GM19455 (cell line): ENCODE results near the gene CSRP2.

Experiments used
- ATAC-seq: cut with Tn5 transposase; IDR thresholded peaks from one replicate; pipeline ENCODE4 v1.9.1; 2021; ENCODE audit not compliant: unreplicated experiment

CSRP2 gene

GRCh38 chr12:76863837-76864236 lies 15.0 kb downstream of the CSRP2 start:
- ATAC-seq, result no peak

- ATAC-seq, result no peak
Measured at GRCh38 chr12:76863005-76863670, 15.7 kb downstream of the CSRP2 start.

DNA sequence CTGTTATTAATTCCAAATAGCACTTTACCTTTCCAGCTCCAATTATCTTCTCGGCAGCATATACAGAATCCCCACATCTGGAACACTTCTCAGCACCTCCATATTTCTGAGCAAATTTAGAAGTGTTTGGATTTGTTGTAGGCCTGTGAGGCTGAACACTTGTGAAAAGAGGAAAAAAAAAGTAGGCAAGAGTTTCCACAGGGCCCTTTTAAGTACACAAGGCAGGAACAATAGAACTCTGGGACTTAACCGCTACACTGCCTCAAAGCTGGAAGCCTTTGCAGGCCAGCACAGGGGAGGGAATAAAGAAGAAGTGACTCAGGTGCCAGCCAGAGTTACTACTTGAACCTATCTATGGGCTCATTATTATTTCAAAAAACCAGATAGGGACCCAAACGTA lies 18.6 kb downstream of the CSRP2 start:
- ATAC-seq, result no peak

- ATAC-seq, result no peak
Measured at GRCh38 chr12:76859611-76860010, 19.2 kb downstream of the CSRP2 start.

- no peak for ATAC-seq
Measured at GRCh38 chr12:76856018-76856644, 22.7 kb downstream of the CSRP2 start.

- ATAC-seq, result no peak
Measured at GRCh38 chr12:76855271-76855670, 23.5 kb downstream of the CSRP2 start.

GRCh38 chr12:76852106-76852505 lies 26.7 kb downstream of the CSRP2 start:
- no peak for ATAC-seq

DNA sequence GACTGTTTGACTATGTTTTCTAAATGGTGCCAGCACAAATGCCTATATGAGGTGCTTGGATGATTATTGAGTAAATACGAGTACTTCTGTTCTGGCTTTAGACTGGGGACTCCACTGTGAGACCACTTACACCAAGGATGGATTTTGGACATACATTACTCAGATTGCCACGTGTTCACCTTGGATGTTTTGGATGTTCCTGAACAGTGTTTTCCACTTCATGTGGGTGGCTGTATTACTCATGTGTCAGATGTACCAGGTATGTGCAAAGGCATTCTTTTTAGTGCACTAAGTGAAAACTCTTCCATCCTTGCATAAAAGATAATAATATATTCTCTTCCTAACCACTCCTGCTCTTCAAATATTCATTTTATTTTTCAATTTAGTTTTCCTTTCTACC lies 30.7 kb downstream of the CSRP2 start:
- no peak for ATAC-seq

DNA sequence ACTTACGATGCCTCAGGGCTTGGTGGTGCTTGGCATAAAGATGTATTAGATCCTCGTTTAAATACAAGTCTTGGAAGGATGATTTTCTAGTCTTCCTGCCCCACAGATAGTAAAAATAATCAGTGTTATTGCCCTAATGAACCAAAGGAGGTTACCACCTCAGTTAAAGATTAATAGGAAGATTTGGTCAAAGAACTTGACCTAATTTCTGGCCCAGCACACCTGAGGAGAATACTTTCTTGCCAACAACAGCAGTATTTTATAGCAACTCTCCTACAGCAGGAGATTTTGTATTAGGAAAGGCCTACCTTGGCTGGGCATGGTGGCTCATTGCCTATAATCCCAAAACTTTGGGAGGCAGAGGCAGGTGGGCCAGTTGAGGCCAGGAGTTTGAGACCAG lies 31.6 kb downstream of the CSRP2 start:
- ATAC-seq, result no peak

DNA sequence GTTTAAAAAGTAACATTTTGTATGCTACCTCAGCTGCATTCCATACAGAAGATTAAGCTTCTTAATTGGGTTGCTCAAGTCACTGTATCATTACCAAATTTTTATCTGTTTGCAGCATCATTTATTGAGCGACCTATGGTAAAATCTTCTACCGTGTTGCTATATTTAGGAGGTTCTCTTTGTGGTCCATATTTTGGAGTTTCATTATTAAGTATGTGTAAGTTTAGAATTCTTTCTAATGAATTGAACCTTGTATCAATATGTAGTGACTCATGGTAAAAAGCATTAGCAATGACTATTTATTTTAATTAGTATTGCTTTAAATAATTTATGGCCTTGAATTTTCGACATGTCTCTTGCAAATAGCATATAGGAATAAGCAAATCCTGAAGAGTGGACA lies 42.2 kb downstream of the CSRP2 start:
- ATAC-seq, result no peak

DNA sequence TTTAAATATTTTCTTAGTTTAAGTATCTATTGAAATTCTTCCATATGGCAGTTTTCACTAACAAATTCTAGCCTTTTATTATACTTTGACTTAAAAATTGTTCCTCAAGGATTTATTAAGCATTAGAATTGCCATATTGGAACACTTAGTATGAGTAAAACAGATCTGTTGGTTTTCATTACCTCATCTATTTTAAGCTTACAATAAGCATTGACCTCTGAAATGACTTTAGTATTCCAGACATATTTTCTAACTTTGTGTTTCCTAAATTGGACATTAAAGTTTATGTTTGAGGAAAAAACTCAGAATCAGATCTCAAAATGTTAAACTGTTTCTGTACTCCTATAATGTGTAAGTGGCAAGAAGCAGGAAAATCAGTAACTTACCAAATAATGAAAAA lies 48.4 kb downstream of the CSRP2 start:
- no peak for ATAC-seq

- no peak for ATAC-seq
Measured at GRCh38 chr12:76820888-76821482, 57.8 kb downstream of the CSRP2 start.

GRCh38 chr12:76813972-76814371 lies 64.8 kb downstream of the CSRP2 start:
- ATAC-seq, result no peak

GRCh38 chr12:76813265-76813664 lies 65.6 kb downstream of the CSRP2 start:
- no peak for ATAC-seq

- ATAC-seq, result no peak
Measured at GRCh38 chr12:76811976-76812375, 66.8 kb downstream of the CSRP2 start.

- no peak for ATAC-seq
Measured at GRCh38 chr12:76810671-76811419, 68.0 kb downstream of the CSRP2 start.
